Embryonic facial prominence (tissue), 1 donor: ENCODE data around the gene BAK1.
"Not testable (repeated sequence)": the region's sequence is repeated elsewhere in the genome, so short reads cannot be mapped to it uniquely, and the experiment has no call there.

Experiments
- DNase-seq: peaks from one replicate; pipeline ENCODE4 v3.0.0-alpha.2; 2016; ENCODE audit errors: extremely low spot score

The BAK1 gene

DNA sequence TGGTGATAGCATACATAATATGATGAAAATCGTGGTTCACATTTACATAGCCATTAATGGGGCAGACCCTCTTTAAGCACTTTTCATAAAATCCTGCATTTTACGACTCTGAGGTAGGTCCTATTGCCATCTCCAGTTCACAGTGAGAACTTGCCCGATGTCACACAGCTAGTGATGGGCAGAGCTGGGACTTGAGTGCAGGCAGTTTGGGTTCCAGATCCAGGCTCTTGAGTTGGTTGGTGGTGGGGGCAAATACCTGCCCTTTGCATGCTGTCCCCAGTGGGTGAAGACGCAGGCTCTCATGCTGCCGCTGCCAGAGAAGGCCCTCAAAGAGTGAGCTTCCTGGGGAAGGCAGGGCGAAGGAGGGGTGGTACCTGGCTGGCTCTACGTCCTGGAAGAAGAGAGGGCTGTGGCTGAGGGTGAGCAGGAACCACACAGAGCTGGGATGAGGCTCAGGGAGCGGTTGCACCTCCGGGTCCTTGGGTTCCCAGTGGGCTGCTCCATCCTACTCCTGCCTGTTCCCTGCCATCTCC is 6.1 kb upstream of the BAK1 start:
- no peak for DNase-seq

DNA sequence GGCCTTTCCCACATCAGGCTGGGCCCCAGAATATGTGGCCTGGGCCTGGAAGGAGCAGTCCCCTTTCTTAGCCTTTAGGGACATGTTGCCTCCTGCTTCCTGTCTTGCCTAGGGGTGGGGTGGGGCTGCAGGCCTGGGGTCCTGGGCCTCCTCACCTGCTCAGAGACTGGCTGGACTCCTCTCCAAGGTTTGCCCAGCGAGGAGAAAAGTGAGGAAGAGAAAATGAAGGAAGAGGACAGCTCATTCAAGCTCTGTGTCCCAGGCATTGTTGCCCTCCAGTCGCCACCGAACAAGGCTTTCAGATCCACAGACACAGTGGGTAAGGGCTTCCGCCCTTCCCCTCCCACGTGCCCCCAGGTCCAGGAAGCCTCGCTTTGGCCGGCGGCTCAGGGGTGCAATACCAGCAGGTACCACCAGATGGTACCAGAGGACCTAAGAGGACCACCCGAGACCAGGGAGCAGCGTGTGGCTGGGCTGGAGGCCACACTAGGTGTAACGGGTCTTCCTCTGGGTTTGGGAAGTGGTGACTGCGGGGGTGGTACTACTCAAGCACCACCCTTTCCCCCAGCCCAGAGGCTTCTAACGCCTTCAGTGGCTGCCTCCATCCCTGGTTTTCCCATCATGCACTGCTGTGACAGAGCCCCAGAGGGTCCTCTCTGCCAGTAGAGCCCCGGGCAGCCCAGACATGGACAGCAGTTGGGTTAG is 5.5 kb upstream of the BAK1 start:
- DNase-seq, result no peak

DNA sequence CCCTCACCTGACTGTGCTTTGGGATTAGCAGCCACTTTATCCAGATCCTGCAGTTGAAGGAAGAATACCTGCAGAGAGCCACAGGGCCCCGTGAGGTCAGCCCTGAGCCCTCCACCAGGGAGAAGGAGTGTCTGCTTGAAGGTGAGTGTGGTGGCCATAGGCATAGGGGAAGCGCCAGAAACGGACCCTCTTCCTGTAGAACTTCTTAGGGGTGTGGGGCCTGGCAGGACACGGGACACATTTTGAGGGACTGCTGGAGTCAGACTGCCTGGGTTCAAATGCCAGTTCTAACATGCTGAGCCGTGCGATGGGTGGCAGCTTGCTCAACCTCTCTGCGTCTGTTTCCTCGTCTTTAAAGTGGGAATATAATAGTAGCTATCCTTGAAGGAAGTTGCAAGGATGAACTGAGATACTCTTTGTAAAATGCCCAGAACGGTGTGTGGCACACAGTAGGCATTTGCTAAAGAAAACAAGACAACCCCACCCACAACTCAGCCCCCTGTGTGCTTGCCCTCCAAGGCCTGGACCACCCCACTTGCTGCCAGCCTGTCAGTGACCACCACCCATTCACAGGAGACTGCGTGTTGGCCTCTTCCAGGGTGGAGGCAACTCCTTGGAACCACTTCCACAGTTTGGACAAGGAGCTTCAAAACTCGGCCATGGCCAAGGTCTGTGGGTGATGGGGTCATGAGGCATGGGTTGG is 4.8 kb upstream of the BAK1 start:
- no peak for DNase-seq

DNA sequence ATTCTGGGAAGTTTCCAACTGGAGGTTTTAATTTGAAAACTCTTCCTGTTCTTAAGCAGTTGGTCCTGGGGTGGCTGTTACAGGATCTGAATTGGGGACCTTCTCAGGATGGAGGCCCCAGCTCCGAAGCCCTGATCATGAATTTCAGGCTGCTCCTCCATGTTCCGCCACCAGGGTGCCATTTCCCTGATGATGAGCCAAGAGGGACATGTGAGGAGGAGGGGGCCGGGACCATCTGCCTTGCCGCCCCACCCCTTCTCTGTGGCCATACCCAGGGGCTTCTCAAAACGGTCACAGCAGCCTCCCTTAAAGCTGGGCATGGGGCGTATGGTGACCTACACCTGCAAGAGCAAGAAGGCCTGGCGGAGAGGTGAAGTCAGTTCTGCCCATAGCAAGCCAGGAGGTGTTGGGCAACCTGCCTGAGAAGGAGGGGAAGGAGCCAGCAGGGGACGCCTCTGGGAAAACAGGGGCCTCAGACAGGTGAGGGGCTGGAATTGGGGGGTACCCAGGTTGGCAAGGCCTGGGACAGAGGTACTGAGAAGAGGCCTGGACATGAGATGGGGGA is 3.6 kb upstream of the BAK1 start:
- no peak for DNase-seq

DNA sequence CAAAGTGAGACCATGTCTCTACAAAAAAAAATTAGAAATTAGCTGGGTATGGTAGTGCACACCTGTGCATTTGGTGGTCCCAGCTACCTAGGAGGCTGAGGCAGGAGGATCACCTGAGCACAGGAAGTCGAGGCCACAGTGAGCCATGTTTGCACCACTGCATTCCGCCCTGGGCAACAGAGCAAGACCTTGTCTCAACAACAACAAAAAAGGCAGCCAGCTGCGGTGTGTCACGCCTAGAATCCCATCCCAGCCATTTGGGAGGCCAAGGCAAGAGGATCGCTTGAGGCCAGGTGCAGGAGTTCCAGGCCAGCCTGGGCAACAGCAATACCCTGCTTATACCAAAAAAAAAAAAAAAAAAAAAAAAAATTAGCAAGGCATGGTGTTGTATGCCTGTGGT is 1.1 kb upstream of the BAK1 start:
- DNase-seq, result no peak

DNA sequence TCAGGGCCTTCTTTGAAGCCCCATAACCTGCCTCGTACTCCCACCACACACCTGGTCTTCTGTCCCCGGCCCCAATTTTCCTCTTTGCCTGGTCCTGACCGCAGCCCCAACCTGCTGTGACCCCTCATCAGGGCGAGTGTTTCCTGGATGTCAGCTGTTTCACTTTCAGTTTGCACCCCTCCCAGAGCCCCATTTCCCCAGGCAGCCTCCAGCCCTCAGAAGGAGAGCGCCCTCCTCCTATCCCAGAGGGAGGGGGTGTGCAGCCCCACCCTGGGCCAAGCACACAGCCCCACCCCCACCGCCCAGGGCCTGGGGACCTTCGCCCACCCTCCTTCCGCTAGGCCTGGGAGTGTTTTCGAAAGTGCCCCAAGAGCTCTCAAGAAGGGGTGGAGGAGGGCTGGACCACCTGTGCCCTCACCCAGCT is 1.5 kb downstream of the BAK1 start:
- no peak for DNase-seq

DNA sequence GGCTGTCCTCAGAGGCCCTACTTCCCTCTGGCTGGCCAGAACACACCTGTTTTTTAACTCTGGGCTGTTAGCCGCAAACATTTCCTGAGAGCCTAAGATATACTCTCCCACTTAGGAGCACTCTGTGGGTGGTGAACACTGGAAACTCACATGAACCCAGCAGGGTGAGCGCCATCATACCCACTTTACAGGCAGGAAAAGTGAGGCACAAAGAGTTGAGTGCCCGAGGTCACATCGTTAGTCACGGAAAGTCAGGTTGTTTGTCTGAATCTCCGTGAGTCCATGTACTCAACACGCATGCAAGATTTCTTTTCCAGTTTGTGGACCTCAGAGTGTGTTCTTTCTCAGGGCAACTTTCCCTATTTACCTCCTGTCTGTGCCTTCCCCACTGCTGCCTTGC is 1.9 kb downstream of the BAK1 start:
- DNase-seq, result no peak

DNA sequence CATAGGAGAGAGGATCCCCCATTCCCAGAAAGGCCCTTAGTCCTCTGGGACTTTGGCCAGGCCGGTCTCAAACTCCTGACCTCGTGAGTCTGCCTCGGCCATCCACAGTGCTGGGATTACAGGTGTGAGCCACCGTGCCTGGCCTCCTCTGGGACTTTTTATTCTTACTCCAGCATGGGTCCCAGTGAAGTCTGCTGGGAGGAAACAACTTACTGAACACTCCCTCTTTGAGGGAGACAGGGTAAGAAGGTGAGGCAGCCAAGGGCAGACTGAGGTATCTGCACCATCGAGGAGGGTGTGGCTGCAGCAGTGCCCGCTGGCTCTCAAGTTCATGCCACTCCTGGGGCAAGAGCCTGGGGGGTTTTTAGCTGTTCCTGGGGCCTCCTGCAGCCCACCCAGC is 2.4 kb downstream of the BAK1 start:
- no peak for DNase-seq

DNA sequence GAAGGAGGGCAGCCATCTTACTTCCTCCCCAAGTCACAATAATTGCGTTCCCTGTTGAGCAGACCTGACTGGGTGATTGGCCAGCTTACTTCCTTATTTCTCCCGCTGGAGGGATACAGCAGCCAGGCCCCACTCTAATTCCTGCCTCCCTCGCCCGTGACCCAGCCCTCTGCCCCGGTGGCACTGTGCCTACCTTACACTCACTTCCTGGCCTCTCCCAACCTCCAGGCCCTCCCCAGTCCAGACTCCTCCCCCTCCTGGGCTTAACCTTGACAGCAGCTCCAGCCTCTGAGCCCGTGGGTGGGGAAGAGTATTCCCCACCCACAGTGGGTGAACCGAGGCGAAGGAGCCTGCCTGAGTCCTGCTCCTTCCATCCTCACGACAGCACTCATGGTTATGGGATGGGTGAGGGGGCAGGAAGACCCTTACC is 3.0 kb downstream of the BAK1 start:
- DNase-seq, result no peak

DNA sequence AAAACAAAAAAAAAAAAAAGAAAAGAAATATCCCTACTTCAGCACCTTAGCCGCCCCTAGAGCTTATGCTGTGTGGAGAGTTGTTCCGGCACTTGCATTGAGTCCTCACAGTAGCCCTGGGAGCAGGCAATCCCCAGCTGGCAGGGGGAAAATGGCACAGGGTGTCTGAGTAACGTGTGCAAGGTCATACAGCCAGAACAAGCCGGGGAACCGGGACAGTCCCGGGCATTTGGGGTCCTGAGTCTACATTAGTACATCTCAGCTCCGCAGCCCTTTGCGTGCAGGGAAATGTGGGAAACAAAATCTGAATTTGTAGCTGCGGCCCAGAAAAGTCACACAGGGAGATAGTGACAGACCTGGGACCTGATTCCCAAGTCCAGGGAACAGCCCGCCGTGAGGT is 3.4 kb downstream of the BAK1 start:
- DNase-seq, result no peak

DNA sequence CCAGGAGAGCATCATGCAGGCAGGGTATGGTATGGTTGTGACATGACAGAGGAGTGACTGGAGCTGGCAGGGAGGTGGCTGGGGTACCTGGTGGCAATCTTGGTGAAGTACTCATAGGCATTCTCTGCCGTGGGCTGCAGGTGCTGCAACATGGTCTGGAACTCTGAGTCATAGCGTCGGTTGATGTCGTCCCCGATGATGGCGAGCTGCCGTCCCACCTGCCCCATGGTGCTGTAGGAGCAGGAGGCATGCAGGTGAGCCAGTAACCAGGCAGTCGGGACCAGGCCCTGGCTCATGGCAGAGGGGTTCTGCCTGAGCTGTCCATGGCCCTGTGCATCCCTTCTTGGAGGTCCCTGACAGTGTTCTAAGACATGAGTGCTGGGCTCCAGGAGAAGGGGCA is 4.9 kb downstream of the BAK1 start:
- no peak for DNase-seq

DNA sequence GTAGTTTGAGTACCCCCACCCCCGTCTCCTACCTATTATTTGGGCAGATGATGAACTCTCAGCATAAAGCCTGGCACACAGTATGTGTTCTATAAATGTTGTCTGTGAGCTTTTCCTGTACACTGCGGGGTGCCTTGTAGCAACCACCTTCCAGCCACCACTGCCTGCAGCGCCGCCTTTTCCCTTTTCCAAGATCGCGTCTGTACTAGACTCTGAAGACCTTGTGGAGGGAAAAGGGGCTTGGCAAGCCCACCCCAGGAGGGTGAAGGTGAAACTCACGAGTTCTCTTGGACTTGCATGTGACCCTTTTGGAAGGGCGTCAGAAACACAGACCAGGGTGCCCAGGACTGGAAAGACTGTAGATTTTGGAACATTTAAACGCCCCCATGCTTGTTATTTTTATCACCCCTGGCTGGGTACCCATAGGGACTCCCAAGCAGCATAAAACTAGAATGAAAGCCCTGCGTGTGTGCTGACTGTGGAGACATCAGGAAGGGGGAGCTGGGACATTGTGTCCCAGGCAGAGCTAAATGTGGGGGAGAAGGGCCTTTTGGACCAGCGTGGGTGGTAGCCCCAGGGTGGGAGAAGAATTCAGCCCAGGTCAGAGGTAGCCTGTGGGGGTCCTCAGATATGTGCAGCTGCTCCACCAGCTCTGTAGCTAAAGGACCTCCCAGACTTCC is 8.3 kb downstream of the BAK1 start:
- DNase-seq, result no peak

DNA sequence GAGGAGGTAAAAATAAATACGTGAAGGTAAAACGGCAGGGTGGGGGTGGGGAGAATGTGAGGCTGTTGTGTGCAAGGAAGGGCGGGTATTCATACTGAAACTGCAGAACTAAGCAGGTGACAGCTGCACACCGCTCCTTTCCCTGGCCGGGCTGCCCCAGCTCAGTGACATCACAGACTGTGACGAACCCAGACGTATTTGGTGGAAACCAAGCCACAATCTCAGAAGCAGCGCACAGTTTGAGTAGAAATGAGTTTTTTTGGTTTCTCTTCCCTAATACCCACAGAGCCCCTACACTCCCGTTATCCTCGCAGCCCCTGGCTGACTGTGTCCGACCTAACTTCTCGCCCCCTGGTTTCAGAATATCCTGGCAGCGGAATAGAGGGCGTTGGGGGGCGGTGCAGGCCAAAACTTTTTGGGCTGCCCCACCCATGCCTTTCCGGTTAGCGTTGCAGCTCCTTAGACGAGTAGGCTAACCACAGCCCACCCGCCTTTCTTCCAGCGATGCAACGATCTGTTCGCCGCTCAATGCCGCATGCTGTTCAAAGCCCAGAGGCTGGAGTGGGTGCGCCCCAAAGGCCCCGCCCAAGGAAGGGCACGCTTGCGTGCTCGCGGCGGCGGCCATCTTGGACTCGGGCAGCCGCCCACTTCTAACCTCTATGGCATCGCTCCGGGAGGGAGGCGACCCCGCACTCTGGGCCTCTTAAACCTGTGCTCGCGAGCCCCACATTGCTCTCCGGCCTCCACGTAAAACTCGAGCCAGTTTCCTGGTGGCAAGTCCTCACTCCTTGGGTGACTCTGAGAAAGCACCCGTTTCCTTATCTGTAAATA is 9.1 kb downstream of the BAK1 start:
- peak; percentile 59 for DNase-seq

DNA sequence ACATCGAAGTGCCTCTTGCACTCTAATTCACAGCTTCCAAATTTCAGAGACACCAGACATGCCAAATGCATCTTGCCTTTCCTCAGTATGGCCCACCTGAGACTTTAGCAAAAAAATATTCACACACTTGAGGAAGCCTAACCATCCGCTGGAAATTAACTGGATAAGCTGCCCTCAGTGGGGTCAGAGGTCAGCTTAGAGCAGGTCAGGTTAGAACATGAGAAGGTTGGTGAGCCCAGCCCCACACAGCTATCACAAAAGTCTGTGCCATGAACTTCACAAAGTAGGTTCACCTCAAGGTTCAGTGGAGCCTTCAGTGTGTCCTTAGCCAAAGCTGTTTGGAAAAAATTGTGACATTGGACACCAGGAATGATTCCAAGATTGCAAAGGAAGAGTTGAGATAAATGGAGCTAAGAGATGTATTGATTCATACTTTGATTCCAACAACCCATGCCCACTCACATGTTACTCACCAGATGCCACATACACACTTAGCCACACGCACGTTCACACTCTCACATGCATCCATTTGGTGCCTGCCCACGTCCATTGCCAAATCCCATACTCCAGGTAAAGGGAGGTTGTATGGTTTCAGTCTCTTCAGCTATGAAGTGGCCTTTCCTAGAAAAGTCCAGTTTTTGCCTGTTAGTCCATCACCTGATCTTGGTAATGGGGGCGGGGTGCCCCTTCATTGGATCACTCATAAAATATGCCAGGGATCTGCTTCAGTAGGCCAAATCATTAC is 11.1 kb downstream of the BAK1 start:
- DNase-seq, result no peak

DNA sequence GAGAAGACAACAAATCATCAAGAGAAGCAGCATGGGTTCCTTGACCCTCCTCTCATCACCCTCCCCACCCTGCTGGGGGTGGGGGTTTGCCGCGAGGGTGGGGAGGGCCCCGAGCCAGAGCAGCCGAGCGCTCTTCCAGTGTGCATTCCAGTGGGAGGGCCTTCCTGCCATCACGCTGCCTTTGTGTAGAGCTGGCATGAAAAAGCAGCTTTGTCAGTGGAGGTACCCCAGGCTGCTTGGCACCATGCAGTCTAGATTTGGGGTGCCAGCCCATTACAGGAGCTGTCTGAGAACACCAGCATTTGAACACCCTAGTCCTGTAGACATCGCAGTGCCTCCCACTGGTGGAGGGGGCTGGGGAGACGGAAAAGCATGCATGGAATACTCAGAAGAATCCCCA is 12.2 kb downstream of the BAK1 start:
- no peak for DNase-seq

DNA sequence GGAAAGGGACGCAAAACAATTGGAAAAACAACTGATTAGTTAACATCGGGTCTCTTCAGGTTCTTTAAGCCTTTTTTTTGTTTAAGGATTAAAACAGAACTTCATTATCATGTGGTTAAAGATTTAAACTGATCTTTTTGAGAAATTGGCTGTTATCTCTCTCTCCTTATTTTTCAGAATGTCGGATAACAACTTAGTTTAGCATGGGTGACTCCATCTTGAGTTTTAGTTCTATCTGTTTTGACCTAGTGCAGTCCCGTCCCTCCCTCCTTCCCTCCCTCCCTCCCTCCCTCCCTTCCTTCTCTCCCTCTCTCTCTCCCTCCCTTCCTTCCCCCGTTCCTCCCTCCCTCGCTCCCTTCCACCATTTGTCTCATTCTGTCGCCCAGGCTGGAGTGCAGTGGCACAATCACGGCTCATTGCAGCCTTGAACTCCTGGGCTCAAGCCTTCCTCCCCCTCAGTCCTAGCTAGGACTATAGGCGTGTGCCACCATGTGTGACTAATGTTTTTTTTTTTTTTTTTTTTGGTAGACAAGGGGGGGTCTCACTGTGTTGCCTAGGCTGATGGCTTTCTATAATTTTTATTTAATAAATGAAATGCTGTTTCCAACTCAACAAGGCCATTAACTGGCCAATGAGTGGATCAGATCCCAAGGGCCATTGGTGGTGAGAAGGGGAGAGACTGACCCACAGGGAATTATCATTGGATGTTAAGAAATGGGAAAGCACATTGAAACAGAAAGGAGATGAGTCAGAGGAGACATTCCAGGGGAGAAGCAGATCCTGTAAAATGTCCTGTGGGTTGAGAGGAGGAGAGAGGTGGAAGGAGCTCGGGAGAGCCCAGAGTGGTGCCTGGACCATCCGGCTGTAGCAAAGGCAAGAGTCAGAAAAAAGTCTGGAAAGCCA is 13.6 kb downstream of the BAK1 start:
- no peak for DNase-seq

DNA sequence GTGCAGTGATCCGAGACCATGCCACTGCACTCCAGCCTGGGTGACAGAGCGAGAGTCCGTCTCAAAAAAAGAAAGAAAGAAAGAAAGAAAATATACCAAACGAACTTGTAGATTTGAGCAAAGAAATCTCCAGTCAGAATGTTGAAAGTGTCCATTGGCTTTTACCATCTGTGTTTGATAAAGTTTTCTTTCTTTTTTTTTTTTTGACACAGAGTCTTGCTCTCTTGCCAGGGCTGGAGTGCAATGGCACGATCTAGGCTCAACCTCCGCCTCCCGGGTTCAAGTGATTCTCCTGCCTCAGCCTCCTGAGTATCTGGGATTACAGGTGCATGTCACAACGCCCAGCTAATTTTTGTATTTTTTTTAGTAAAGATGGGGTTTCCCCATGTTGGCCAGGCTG is 21.3 kb downstream of the BAK1 start:
- no peak for DNase-seq

DNA sequence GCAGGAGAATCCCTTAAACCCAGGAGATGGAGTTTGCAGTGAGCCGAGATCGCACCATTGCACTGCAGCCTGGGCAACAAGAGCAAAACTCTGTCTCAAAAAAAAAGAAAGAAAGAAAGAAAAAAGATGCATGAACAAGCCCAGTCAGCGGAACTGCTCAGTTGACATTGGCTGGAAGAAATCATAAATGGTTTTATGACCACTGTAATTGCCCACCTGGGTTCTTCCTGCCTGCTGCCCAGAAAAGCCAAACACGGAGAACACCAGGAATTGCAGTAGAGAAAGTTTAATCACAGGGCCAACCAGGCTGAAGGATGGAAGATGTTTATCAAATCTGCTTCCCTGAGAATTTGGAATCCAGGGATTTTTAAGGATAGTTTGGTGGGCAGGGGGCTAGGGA is 22.7 kb downstream of the BAK1 start:
- DNase-seq, result no peak

DNA sequence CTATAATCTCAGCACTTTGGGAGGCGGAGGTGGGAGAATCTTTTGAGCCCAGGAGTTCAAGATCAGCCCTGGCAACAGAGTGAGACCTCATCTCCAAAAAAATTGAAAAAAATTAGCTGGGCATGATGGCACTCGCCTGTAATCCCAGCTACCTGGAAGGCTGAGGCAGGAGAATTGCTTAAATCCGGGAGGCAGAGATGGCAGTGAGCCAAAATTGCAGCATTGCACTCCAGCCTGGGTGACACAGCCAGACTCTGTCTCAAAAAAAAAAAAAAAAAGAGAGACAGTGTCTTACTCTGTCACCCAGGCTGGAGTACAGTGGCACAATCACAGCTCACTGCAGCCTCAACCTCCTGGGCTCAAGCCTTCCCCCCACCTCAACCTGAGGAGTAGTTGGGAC is 27.2 kb downstream of the BAK1 start:
- DNase-seq, result not testable (repeated sequence)

DNA sequence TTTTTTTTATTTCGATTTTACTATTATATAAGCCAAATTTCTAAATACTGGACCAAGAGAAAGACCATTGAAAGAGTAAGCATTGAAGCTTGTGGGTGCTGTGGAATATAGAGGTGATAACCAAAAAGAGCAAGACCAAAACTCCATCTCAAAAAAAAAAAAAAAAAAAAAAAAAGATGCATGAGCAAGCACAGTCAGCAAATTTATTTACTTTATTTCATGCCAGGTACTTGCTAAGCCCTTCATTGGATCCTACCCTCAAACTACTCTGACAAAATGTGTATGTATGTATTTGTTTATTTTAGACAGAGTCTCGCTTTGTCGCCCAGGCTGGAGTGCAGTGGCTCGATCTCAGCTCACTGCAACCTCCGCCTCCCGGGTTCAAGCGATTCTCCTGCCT is 27.8 kb downstream of the BAK1 start:
- DNase-seq, result no peak
